DMS153 treated with DMSO at 0.1 percent for 48 hours (cell line): Measurements from ENCODE around the gene TPRN.

Experiments
- DNase-seq: peaks from one replicate; lab custom pipeline; 2025; ENCODE audit not compliant: unreplicated experiment; lab: John Stamatoyannopoulos, UW

TPRN gene

DNA sequence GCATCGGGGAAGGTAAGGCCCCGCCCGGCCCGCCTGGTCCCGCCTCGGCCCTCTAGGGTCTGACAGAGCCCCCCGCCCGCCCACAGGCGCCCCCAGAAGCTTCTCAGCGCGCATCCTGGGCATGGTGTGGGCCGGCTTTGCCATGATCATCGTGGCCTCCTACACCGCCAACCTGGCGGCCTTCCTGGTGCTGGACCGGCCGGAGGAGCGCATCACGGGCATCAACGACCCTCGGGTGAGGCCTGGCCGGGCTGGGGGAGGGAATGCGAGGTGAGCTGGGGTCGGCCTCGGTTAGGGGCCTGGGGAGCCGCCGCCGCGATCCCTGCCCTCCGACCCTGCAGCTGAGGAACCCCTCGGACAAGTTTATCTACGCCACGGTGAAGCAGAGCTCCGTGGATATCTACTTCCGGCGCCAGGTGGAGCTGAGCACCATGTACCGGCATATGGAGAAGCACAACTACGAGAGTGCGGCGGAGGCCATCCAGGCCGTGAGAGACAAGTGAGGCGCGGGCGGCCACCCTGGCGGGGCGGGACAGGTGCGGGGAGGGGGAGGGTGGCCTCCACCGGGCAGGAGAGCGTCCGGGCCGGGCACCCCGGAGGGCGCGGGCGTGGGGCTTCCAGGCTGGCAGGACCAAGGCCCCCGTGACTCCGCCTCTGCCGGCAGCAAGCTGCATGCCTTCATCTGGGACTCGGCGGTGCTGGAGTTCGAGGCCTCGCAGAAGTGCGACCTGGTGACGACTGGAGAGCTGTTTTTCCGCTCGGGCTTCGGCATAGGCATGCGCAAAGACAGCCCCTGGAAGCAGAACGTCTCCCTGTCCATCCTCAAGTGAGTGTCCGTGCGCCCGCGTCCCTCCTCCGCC, 37.8 kb downstream of the TPRN start:
- peak; percentile 44 for DNase-seq

DNA sequence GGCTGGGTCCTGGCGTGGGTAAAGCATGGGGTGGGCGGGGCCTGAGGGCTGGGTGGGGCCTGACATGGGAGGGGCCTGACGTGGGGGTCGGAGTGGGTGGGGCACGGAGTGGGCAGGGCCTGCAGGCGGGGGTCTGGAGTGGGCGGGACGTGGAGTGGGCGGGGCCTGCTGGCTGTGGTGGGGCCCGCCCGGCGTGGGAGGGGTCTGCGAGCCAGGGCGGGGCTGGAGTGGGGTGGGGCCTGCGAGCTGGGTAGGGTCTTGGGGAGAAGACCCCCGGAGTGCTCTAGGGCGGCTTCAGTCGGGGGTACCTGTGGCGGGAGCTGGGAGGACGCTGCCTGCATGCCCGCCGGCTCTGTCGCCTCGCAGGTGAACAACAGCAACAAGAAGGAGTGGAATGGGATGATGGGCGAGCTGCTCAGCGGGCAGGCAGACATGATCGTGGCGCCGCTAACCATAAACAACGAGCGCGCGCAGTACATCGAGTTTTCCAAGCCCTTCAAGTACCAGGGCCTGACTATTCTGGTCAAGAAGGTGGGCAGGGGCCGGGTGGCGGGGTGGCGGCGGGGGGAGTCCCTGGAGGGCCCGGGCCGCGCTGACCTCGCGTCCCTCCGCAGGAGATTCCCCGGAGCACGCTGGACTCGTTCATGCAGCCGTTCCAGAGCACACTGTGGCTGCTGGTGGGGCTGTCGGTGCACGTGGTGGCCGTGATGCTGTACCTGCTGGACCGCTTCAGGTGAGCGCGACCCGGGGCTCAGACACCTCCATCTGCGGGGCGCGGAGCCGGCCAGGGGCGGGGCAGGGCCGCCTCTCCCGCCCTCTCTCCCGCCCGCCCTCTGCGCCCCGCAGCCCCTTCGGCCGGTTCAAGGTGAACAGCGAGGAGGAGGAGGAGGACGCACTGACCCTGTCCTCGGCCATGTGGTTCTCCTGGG, 38.7 kb downstream of the TPRN start:
- peak; percentile 63 for DNase-seq

DNA sequence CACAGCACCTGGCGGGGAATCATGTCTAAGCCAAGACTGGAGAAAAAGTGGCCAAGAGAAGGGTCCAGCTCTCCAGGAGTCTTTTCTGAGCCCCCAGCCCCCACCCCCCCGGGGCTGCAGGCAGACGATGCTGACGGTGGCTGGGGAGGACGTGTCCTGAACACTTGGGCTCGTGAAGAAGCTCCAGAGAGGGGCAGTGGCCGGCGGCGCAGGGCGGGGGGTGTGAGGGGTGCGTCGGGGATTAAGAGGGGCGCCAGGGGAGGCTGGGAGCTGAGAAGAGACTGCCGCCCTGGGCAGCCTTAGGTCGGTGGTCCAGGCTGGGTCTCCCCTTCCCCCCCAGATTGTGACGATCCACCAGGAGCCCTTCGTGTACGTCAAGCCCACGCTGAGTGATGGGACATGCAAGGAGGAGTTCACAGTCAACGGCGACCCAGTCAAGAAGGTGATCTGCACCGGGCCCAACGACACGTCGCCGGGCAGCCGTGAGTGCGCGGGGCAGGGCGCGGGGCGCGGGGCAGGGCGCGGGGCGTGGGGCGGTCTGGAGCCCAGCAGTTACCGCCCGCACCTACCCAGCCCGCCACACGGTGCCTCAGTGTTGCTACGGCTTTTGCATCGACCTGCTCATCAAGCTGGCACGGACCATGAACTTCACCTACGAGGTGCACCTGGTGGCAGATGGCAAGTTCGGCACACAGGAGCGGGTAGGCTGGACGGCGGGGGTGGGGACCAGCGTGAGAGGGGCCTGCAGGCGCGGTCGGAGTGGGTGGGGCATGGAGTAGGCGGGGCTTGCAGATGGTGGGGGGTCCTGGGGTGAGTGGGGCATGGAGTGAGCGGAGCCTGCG, 39.6 kb downstream of the TPRN start:
- DNase-seq = peak; percentile 63

DNA sequence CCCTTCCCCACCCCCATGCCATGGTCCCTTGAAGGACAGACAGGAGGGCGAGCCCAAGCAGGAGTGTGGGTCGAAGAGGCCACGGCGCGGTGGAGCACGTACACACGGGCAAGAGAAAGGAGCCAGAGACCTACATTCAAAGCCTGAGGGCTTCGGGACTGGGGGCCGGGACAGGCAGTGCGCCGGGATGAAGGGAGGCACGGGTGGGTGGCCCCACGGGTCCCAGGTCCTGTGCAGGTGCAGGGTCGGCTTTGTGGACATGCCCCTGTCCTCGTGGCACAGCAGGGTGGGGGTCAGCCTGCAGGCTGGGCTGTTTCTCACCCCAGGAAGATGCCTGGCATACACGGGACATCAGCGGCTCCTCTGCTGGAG, 40.5 kb downstream of the TPRN start:
- no peak for DNase-seq

DNA sequence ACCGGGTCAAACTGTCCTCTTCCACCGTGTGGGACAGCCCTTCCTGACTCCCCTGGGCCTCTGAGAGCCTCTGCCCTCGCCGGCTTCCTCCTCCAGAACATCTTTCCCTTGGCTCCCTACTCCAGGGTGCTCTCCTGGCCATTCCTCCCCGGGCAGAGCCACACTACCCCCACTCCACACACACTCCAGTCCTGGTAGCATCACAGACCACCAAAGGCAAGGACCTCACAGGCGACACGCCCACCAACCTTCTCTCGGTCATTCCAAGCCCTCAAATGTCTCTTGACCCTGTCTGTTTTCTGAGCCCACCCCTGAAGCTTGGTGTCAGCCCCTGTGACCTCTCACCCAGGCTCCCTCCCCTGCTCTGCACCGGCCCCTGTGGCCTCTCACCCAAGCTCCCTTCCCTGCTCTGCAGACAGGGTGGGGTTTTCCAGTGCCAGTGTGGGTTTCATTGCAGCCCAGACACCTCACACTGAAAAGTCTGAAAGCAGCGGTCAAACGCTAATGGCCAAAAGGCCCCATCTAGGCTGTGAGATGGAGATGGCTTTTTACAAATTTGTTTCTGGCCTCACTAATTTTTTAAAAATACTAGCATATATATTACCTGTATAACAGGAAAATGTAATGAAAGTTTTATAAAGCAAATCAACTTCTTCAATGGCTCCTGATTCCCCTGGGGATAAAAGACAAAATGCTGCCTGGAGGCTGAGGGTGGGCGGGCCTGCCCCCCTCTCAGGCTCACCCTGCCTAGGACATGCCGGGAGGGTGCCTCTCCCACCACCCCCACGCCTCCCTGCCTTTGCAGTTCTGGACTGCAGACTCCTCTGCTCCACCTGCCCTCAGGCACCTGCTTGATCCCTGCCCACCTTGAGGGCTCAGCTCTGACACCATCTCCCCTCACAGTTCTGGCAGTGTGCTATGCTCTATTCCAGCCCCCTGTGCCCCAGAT, 41.2 kb downstream of the TPRN start:
- no peak for DNase-seq

DNA sequence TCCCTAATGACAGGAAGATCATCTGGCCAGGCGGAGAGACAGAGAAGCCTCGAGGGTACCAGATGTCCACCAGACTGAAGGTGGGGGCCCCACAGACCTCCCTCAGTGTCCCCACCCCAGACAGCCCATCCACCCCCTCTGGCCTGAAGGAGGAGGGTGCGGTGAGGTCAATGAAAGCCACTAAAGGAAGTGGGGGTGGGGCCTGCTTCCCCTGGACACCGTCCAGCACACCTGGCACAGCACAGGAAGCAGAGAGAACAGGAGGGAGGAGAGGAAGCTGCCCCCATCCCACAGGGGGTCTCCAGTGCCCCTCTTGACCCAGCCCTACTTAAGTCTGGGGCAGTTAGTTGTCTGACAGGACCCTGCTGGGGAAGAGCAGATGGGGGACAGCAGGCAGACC, 41.9 kb downstream of the TPRN start:
- peak; percentile 36 for DNase-seq

DNA sequence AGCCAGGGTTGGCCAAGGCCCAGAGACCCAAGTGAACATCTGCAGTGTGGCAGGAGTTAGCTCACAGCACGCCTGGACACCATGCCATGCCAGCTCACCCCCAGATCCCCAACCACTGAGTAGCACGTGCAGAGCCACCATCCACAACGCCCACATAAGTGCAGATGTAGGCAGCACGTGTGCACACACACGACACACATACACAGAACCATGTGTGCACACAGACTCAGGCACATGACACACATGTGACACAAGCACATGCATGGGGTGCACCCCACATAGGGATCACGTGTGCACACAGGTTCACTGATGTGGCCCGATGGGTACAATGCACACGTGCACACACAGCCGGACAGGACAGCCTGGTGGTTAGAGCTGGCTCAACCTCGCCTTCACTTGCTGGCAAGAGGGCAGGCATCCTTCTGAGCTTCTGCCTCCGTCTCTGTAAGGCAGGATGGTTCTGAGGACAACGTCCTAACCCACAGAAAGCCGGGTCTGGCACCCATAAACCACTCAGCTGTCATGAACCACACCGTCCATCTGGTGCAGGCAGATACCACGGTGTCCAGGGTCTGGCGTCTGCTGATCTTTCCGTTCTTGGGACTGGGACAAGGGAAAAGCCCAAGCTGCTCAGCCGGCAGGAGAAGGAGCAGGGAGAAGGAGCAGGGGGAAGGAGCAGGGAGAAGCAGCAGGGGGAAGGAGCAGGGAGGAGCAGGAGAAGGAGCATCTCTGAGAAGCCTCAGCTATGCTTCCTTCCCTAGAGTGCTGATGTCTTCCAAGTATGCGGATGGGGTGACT, 42.7 kb downstream of the TPRN start:
- DNase-seq = no peak

DNA sequence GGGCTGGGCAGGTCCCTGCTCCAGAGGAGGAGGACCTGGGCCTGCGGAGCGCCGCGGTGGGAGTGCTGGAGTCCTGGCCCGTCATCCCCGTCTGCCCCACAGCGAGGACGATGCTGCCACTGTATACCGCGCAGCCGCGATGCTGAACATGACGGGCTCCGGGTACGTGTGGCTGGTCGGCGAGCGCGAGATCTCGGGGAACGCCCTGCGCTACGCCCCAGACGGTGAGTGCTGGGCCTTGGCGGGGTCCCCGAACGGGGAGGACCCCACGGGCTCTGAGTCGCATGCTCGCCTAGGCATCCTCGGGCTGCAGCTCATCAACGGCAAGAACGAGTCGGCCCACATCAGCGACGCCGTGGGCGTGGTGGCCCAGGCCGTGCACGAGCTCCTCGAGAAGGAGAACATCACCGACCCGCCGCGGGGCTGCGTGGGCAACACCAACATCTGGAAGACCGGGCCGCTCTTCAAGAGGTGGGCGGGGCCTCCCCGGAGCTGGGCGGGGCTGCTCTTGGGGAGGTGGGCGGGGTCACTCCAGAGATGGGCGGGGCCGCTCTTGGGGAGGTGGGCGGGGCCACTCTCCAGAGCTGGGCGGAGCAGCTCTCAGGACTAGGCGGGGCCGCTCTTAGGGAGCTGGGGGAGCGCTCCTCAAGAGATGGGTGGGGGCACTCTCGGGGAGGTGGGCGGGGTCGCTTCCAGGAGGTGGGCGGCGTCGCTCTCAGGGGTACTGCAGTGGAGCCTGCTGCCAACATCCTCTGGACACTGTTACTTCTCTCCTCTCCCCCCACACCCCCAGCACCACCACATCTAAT, 43.8 kb downstream of the TPRN start:
- DNase-seq = no peak

DNA sequence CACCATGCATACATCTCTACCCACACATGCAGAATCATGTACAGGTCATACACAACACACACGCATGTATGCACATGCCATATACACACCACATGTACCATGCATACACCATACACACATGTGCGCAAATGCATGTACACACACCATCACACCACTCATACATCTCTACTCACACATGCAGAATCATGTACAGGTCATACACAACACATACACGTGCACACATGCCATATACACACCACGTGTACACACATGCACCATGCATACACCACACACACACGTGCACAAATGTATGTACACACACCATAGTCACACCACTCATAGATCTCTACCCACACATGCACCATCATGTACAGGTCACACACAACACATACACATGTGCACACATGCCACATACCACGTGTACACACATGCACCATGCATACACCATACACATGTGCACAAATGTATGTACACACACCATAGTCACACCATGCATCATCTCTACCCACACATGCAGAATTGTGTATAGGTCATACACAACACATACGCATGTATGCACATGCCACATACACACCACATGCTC, 47.6 kb downstream of the TPRN start:
- no peak for DNase-seq

DNA sequence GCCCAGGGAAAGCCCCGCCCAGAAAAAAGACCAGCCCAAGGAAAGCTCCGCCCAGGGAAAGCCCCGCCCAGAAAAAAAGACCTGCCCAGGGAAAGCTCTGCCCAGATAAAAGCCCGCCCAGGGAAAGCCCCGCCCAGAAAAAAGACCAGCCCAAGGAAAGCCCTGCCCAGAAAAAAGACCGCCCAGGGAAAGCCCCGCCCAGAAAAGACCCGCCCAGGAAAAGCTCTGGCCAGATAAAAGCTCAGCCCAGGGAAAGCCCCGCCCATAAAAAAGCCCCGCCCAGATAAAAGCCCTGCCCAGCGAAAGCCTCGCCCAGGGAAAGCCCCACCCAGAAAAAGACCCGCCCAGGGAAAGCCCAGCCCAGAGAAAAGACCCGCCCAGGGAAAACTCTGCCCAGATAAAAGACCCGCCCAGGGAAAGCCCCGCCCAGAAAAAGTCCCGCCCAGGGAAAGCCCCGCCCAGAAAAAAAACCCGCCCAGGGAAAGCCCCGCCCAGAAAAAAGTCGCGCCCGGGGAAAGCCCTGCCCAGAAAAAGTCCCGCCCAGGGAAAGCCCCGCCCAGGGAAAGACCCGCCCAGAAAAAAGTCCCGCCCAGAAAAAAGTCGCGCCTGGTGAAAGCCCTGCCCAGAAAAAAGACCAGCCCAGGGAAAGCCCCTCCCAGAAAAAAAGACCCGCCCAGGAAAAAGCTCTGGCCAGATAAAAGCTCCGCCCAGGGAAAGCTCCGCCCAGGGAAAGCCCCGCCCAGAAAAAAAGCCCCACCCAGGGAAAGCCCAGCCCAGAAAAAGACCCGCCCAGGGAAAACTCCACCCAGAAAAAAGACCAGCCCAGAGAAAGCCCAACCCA, 49.7 kb downstream of the TPRN start:
- peak; percentile 61 for DNase-seq

DNA sequence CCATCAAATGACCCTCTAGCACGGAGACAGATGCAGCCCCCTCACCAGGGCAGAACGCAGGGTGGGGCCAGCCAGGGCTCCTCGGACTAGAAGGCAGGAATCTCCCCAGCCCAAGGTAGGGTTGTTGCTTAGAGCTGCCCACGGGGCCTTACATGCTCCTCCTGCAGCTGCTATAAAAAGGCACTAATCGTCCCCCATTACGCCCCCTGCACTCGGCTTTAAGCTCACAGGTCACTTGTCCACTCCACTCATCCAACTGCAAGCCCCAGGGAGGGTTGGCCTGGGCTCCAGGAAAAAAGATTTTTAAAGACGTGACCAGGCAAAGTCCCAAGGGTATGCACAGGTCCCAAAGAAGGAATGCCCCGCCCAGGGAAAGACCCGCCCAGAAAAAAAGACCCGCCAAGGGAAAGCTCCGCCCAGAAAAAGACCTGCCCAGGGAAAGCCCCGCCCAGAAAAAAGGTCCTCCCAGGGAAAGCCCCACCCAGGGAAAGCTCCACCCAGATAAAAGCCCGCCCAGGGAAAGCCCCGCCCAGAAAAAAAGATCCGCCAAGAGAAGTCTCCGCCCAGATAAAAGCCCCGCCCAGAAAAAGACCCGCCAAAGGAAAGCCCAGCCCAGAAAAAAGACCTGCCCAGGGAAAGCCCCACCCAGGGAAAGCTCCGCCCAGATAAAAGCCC, 50.5 kb downstream of the TPRN start:
- DNase-seq = no peak

DNA sequence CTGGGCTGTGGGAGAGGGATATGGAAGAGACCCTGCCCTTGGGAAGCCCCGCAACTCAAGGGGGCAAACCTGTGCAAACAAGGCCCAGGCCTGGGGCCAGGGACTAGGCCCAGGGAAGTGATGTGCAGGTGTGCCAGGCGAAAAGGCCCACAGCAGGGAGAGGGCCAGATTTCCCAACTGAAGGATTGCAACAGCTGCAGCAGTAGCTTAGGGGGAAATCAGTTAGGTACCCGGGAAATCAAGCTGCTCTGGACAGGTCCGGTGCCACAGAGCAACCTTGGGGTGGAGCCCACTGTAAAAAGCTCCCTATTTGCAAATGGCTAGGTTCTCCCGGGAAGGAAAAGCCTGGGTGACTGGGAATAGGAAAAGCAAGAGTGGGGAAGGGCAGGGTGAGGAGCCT, 51.2 kb downstream of the TPRN start:
- DNase-seq = no peak

DNA sequence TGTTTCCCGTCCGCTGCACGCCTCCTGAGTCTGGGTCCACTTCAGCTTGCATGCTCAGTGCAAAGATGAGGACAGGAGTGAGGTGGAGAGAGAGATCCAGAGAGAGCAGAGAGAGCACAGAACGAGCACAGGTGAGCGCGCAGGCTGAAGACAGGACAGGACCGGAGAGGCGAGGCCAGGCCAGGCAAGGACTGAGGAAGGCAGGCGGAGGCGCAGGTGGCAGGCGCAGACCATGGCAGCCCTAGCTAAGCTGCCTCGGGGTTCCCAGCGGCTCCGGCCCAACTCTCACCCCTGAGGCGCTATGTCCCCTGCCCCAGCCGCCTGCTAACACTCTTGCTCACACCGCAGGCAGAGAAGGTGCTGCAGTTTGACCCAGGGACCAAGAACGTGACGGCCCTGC, 51.9 kb downstream of the TPRN start:
- no peak for DNase-seq

DNA sequence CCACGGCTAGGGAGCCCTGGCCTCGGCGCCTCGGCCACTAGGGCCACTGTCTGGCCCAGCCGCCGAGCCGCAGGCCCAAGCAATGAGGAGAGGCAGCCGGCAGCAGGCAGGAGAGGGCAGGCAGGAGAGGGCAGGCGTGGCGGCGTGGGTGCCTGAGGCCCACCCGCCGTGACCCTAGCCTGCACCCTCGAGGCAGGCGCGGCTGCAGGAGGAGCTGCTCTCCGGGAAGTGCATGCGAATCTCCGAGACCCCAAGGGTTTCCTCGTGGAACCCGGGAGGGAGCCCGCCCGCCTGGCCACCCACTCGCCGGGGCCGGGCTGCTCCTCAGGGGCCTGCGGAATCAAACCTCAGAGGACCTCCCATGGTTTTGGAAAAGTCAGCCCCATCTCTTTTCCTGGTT, 52.3 kb downstream of the TPRN start:
- DNase-seq = no peak

DNA sequence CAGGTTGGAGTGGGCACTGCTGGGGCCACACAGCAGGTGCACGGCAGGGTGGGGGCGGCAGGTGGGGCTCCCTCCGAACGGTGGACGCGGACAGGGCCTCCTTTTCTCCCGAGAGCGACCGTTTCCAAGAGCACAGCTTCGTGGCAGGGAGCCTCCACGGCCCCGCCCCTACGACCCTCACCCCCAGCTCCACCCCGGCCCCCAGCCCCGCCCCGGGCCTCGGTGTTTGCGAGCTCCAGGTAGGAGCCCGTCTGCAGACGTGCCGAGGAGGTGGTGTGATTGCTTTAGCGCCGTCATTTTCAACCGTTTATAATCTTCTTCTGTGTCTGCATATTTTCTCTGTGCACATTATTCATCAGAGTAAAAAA, 52.8 kb downstream of the TPRN start:
- DNase-seq = no peak

DNA sequence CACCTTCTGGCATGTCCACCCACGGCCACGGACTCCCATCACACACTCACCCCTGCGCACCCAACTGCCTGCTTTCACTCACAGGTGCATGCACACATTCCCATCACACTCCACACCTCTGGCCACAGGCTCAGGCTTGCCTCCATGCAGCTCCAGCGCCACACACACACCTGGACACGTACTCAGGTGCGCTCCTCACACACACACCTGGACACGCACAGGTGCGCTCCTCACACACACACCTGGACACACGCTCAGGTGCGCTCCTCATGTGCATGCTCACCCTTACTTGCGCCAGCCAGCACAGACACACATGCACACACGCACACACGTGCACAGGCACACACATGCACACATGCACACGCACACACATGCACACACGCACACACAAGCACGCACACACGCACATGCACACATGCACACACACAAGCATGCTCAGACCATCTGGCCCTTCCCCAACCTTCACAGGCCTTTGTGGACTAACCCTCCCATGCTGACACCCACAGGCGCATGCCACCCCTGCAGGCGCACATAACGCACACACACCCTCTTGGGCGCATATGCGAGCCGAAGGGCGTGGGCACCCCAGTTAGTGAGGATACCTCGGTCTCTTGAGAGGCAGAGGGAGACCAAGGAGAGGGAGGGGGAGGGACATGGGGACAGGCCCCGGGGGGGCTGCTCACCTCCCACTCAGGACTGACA, 53.3 kb downstream of the TPRN start:
- DNase-seq = no peak
